Ishikawa (cell line): ENCODE measurements around the gene CALHM2.

ENCODE experiments used
- CEBPB ChIP-seq: IDR thresholded peaks from 2 replicates; pipeline ENCODE4 v1.6.1; 2012
- CREB1 ChIP-seq: IDR thresholded peaks from 2 replicates; pipeline ENCODE4 v1.6.1; 2012; ENCODE audit warnings: low read depth
- EGR1 ChIP-seq: IDR thresholded peaks from 2 replicates; pipeline ENCODE4 v1.6.1; 2012
- EP300 ChIP-seq: IDR thresholded peaks from 2 replicates; pipeline ENCODE4 v1.6.1; 2012; ENCODE audit warnings: borderline replicate concordance
- FOXM1 ChIP-seq: IDR thresholded peaks from 2 replicates; pipeline ENCODE4 v1.6.1; 2012; ENCODE audit warnings: low read depth, borderline replicate concordance
- MAX ChIP-seq: IDR thresholded peaks from 2 replicates; pipeline ENCODE4 v1.6.1; 2012
- RAD21 ChIP-seq: IDR thresholded peaks from 2 replicates; pipeline ENCODE4 v1.6.1; 2012; ENCODE audit warnings: low read depth
- TAF1 ChIP-seq: IDR thresholded peaks from 2 replicates; pipeline ENCODE4 v1.6.1; 2012; ENCODE audit warnings: low read depth, mild to moderate bottlenecking
- TF ChIP-seq, protein P1 (sequence below): IDR thresholded peaks from 2 replicates; pipeline ENCODE4 v1.6.1; 2012

- no peak for TF ChIP-seq EP300
- no peak for TF ChIP-seq MAX
- no peak for TF ChIP-seq RAD21
- TF ChIP-seq, protein P1, sequence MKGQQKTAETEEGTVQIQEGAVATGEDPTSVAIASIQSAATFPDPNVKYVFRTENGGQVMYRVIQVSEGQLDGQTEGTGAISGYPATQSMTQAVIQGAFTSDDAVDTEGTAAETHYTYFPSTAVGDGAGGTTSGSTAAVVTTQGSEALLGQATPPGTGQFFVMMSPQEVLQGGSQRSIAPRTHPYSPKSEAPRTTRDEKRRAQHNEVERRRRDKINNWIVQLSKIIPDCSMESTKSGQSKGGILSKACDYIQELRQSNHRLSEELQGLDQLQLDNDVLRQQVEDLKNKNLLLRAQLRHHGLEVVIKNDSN = no peak
- TF ChIP-seq TAF1 = no peak
- TF ChIP-seq CREB1 = no peak
- no peak for TF ChIP-seq FOXM1
- no peak for TF ChIP-seq CEBPB
- TF ChIP-seq EGR1 = no peak
These were observed 28.4 kb upstream of the CALHM2 start for GRCh38 chr10:103480521-103480920.
